Stomach (tissue), 9 donors: ENCODE results near the gene TCL1A. TPM values are rescaled to one million over a fixed set of nuclear protein-coding genes. Genes with fewer than 3 reads are reported as not detected.

Source experiments
- DNase-seq, 2 donors: peaks; one replicate each; pipeline versions ENCODE4 v3.0.0 to v3.0.0-alpha.2; 2013 to 2019
- H3K27ac ChIP-seq, 5 donors: fragments of 200-600 bp in 4 of 5; sonication (generic) in 4 of 5; one replicate each; pipeline ENCODE4 v1.5.1; 2013 to 2019; ENCODE audit warnings: mild to moderate bottlenecking in 1 of 5, moderate library complexity in 1 of 5
- H3K27me3 ChIP-seq, 3 donors: fragments of 200-600 bp; sonication (generic); one replicate each; pipeline ENCODE4 v1.5.1; 2017 to 2019; ENCODE audit warnings: mixed run types in 1 of 3
- H3K36me3 ChIP-seq, 4 donors: fragments of 200-600 bp; sonication (generic); 1 replicate in 3 of 4; 2 replicates in 1 of 4; pipeline ENCODE4 v1.5.1; 2016 to 2019
- H3K4me1 ChIP-seq, 4 donors: fragments of 200-600 bp; sonication (generic); one replicate each; pipeline ENCODE4 v1.5.1; 2016 to 2019
- H3K4me3 ChIP-seq, 4 donors: fragments of 200-600 bp; sonication (generic) in 3 of 4; one replicate each; pipeline ENCODE4 v1.5.1; 2016 to 2019; ENCODE audit warnings: mild to moderate bottlenecking in 1 of 4
- H3K9me3 ChIP-seq, 4 donors: fragments of 200-600 bp; sonication (generic); one replicate each; pipeline ENCODE4 v1.5.1; 2016 to 2019
- CTCF ChIP-seq, 7 experiments: fragments of 450-650 bp in 4 of 7; fragments of 200-600 bp in 3 of 7; sonication (generic) in 3 of 7; IDR thresholded peaks; one replicate each; pipeline ENCODE4 v1.5.1; 2016 to 2019; ENCODE audit warnings: antibody characterized with exemption in 7 of 7, control low read depth in 2 of 7, mild to moderate bottlenecking in 1 of 7
- EP300 ChIP-seq: sonication (generic); formaldehyde crosslinking; IDR thresholded peaks from one replicate; pipeline ENCODE4 v1.6.1; 2017; ENCODE audit warnings: antibody characterized with exemption
- POLR2A ChIP-seq, 4 donors: fragments of 450-650 bp; IDR thresholded peaks; one replicate each; pipeline ENCODE4 v1.6.1; 2016; ENCODE audit warnings: antibody characterized with exemption in 4 of 4, control low read depth in 2 of 4, mild to moderate bottlenecking in 1 of 4, moderate library complexity in 1 of 4
- POLR2AphosphoS5 ChIP-seq, 3 donors: sonication (generic); formaldehyde crosslinking; IDR thresholded peaks; one replicate each; pipeline ENCODE4 v1.6.1; 2016; ENCODE audit warnings: antibody characterized with exemption in 3 of 3
- WGBS, 5 donors: extraction: QIAGEN DNeasy Blood & Tissue Kit in 3 of 5; methylation state at CpG; one replicate each; pipeline versions ENCODE4 v1.1.5 to v1.1.7; 2013 to 2018; 5-methylcytosine and 5-hydroxymethylcytosine counted together
- intact Hi-C: fragments of 100-400 bp; cut with DNase I; formaldehyde crosslinking; loops from one replicate; pipeline ENCODE4 v1.15.1; 2023; ENCODE audit warnings: low total_unique reads
- polyA plus RNA-seq, 3 donors: library from polyadenylated mRNA; stranded (reverse); fragments of 200-250 nt; gene quantifications; one replicate each; pipeline ENCODE4 v1.2.3, GENCODE V29; 2013
- total RNA-seq, 5 donors: library from RNA; depleted of rRNA; stranded (reverse); fragments of >200 nt; gene quantifications; one replicate each; pipeline versions ENCODE4 v1.1.0 to v1.2.3, GENCODE V29; 2014 to 2016
- donor health status: healthy with polysubstance abuse.
- donor health status: Bipolar disorder and iron deficiency.
- donor health status: healthy.

TCL1A gene
- total and polyA plus RNA-seq, 8 donors: 3.9 to 6.5 TPM; not detected in 6

GRCh38 chr14:95677179-95677835, 36.6 kb downstream of the TCL1A start:
- no peak overlapping the region for H3K4me3 ChIP-seq
- intact Hi-C loops: no loop called here
- no peak overlapping the region for H3K27ac ChIP-seq

GRCh38 chr14:95675486-95675885, 38.4 kb downstream of the TCL1A start:
- WGBS, 5 donors: 64 to 75% (median 70%) methylated on average over 4 of the region's 4 CpGs
- Histone ChIP-seq H3K27me3 (peaks cover 0 to 7% (median 0%) of the 10 kb centered on the region in 3 donors), H3K27ac (no peak overlapping the region), H3K36me3 (no peaks in the 10 kb centered on the region), H3K9me3 (peaks cover 0 to 7% (median 3%) of the 10 kb centered on the region in 4 donors), H3K4me1 (peaks cover 0 to 6% (median 0%) of the 10 kb centered on the region in 4 donors), H3K4me3 (no peak overlapping the region)
- intact Hi-C loops: no loop called here
- TF ChIP-seq POLR2A (IDR thresholded peaks at IDR 0.05) (no peak), CTCF (IDR thresholded peaks at IDR 0.05) (no peak), EP300 (no peak), POLR2AphosphoS5 (IDR thresholded peaks at IDR 0.05) (no peak)
- no peak for DNase-seq

More at GRCh38 chr14:95677179-95677835, 36.6 kb downstream of the TCL1A start:
- peaks cover 0 to 7% (median 0%) of the 10 kb centered on the region in 3 donors for H3K27me3 ChIP-seq
- peaks cover 0 to 7% (median 3%) of the 10 kb centered on the region in 4 donors for H3K9me3 ChIP-seq
- peaks cover 0 to 6% (median 0%) of the 10 kb centered on the region in 4 donors for H3K4me1 ChIP-seq
- WGBS, 5 donors: 61 to 80% (median 72%) methylated on average over 4 of the region's 4 CpGs
- H3K36me3 ChIP-seq: no peaks in the 10 kb centered on the region
- no peak for DNase-seq
- TF ChIP-seq CTCF (IDR thresholded peaks at IDR 0.05) (no peak), EP300 (no peak), POLR2A (IDR thresholded peaks at IDR 0.05) (no peak), POLR2AphosphoS5 (IDR thresholded peaks at IDR 0.05) (no peak)

- no peaks in the 10 kb centered on the region for H3K36me3 ChIP-seq
- H3K4me1 ChIP-seq: peaks cover 0 to 6% (median 0%) of the 10 kb centered on the region in 4 donors
- H3K27me3 ChIP-seq: peaks cover 0 to 8% (median 0%) of the 10 kb centered on the region in 3 donors
- intact Hi-C loops: no loop called here
- peaks cover 0 to 7% (median 3%) of the 10 kb centered on the region in 4 donors for H3K9me3 ChIP-seq
- no peak for TF ChIP-seq POLR2A (IDR thresholded peaks at IDR 0.05)
- WGBS, 5 donors: 39 to 58% (median 48%) methylated on average over 4 of the region's 4 CpGs
- H3K4me3 ChIP-seq: no peak overlapping the region
- H3K27ac ChIP-seq: no peak overlapping the region
- DNase-seq: no peak
Observed at GRCh38 chr14:95674613-95675012, 39.3 kb downstream of the TCL1A start.

- no peak overlapping the region for H3K4me3 ChIP-seq
- no peaks in the 10 kb centered on the region for H3K36me3 ChIP-seq
- H3K9me3 ChIP-seq: no peaks in the 10 kb centered on the region
- 82 to 88% (median 84%) methylated on average over 10 of the region's 10 CpGs for WGBS, 5 donors
- H3K27me3 ChIP-seq: peaks cover 0 to 17% (median 5%) of the 10 kb centered on the region in 3 donors
- H3K27ac ChIP-seq: no peak overlapping the region
- peaks cover 0 to 7% (median 4%) of the 10 kb centered on the region in 4 donors for H3K4me1 ChIP-seq
- intact Hi-C loops: no loop called here
- DNase-seq: no peak
- TF ChIP-seq POLR2A (IDR thresholded peaks at IDR 0.05) (no peak), CTCF (IDR thresholded peaks at IDR 0.05) (no peak), POLR2AphosphoS5 (IDR thresholded peaks at IDR 0.05) (no peak), EP300 (no peak)
Observed at GRCh38 chr14:95668235-95668772, 45.6 kb downstream of the TCL1A start.
